ENCODE measurements around the gene SLC16A9.

DNA sequence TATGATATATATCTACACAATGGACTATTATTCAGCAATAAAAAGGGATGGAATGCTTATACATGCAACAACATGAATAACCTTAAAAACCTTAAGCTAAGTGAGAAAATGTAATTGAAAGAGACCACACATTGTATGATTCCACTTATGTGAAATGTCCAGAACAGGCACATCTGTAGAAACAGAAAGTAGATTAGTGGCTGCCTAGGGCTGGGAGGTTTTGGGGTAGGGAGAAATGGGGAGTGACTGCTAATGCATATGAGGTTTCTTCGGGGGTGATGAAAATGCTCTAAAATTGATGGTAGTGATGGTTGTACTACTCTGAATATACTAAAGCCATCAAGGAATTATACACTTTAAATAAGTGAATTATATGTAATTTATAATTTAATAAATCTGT lies 14.7 kb downstream of the SLC16A9 start:
- TF ChIP-seq, protein P1, sequence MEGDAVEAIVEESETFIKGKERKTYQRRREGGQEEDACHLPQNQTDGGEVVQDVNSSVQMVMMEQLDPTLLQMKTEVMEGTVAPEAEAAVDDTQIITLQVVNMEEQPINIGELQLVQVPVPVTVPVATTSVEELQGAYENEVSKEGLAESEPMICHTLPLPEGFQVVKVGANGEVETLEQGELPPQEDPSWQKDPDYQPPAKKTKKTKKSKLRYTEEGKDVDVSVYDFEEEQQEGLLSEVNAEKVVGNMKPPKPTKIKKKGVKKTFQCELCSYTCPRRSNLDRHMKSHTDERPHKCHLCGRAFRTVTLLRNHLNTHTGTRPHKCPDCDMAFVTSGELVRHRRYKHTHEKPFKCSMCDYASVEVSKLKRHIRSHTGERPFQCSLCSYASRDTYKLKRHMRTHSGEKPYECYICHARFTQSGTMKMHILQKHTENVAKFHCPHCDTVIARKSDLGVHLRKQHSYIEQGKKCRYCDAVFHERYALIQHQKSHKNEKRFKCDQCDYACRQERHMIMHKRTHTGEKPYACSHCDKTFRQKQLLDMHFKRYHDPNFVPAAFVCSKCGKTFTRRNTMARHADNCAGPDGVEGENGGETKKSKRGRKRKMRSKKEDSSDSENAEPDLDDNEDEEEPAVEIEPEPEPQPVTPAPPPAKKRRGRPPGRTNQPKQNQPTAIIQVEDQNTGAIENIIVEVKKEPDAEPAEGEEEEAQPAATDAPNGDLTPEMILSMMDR (tag by site-specific recombination; IDR thresholded peaks at IDR 0.05) = no peak
- TF ChIP-seq ZNF174 (tag by site-specific recombination; IDR thresholded peaks at IDR 0.05) (no peak), ZNF311 (tag by site-specific recombination; IDR thresholded peaks at IDR 0.05; ENCODE audit: borderline replicate concordance) (no peak), ATF2 (tag by site-specific recombination; IDR thresholded peaks at IDR 0.05; ENCODE audit: low read depth) (no peak), ZNF473 (tag by site-specific recombination; IDR thresholded peaks at IDR 0.05) (no peak), ZBTB7A (tag by site-specific recombination; IDR thresholded peaks at IDR 0.05; ENCODE audit: low read depth) (no peak), ZNF692 (tag by site-specific recombination; IDR thresholded peaks at IDR 0.05) (no peak), KLF9 (tag by site-specific recombination; IDR thresholded peaks at IDR 0.05; ENCODE audit: low read depth) (no peak)
